IMR-90 (cell line): Measurements from ENCODE around the gene RNF151. TPM values are rescaled to one million over a fixed set of nuclear protein-coding genes. Genes with fewer than 3 reads are reported as not detected.
"Not testable (repeated sequence)": the region's sequence is repeated elsewhere in the genome, so short reads cannot be mapped to it uniquely, and the experiment has no call there.

ENCODE experiments used
- ATAC-seq: fragments of 200-7000 bp; cut with Tn5 transposase; 2 replicates; pipeline ENCODE4 v1.9.1; 2020; ENCODE audit warnings: low read depth, mild to moderate bottlenecking, moderate library complexity
- BruUV-seq: library from RNA; stranded (reverse); fragments of 400-500 nt; replicated peaks from 2 replicates; lab custom pipeline; 2021; lab: Mats Ljungman, UMichigan
- CTCF ChIA-PET: fragments of 300-600 bp; formaldehyde crosslinking; extraction: SDS; loops from one replicate; lab custom pipeline; 2021; ENCODE audit warnings: antibody characterized with exemption; lab: Yijun Ruan, JAX
- POLR2A ChIA-PET: fragments of 300-600 bp; sonication (Branson Sonifier 250); formaldehyde crosslinking; loops from one replicate; lab custom pipeline; 2022; ENCODE audit warnings: antibody characterized with exemption; ENCODE audit not compliant: unreplicated experiment; lab: Charles Lee
- DNase-seq: peaks from one replicate; pipeline ENCODE4 v3.0.0; 2013
- H2AFZ ChIP-seq: replicated peaks from 2 replicates; pipeline ENCODE3; 2013; ENCODE audit warnings: low read length, mild to moderate bottlenecking; ENCODE audit not compliant: poor library complexity
- H2AK5ac ChIP-seq: 2 replicates; pipeline ENCODE4 v1.6.1; 2013; ENCODE audit warnings: low read depth, low read length, inconsistent platforms
- H2AK9ac ChIP-seq: replicated peaks from 2 replicates; pipeline ENCODE3; 2013; ENCODE audit warnings: mild to moderate bottlenecking, low read depth, low read length, moderate library complexity; ENCODE audit not compliant: poor library complexity
- H2BK120ac ChIP-seq: 2 replicates; pipeline ENCODE4 v1.6.1; 2013; ENCODE audit warnings: low read depth, low read length, inconsistent platforms
- H2BK15ac ChIP-seq: 3 replicates; pipeline ENCODE4 v1.6.1; 2013; ENCODE audit warnings: low read depth, low read length, inconsistent platforms
- H2BK20ac ChIP-seq: 2 replicates; pipeline ENCODE4 v1.6.1; 2013; ENCODE audit warnings: low read depth, mild to moderate bottlenecking, inconsistent platforms, low read length, moderate library complexity
- H2BK5ac ChIP-seq: 2 replicates; pipeline ENCODE4 v1.6.1; 2013; ENCODE audit warnings: mild to moderate bottlenecking, low read depth, low read length, inconsistent platforms; ENCODE audit not compliant: poor library complexity, severe bottlenecking
- H3K14ac ChIP-seq: replicated peaks from 2 replicates; pipeline ENCODE4 v1.6.1; 2013; ENCODE audit warnings: low read depth, low read length, inconsistent platforms
- H3K18ac ChIP-seq: 2 replicates; pipeline ENCODE4 v1.6.1; 2013; ENCODE audit warnings: low read depth, low read length, control low read depth
- H3K23ac ChIP-seq: 2 replicates; pipeline ENCODE4 v1.6.1; 2013; ENCODE audit warnings: low read depth, low read length, inconsistent platforms
- H3K27ac ChIP-seq: 2 replicates; pipeline ENCODE4 v1.5.1; 2013; ENCODE audit warnings: mild to moderate bottlenecking, control low read depth, low read length; ENCODE audit not compliant: insufficient read depth
- H3K27me3 ChIP-seq: 2 replicates; pipeline ENCODE4 v1.6.1; 2013; ENCODE audit warnings: low read length; ENCODE audit not compliant: control insufficient read depth, insufficient read depth
- H3K36me3 ChIP-seq: 2 replicates; pipeline ENCODE4 v1.6.1; 2013; ENCODE audit warnings: low read length, mixed read lengths; ENCODE audit not compliant: control insufficient read depth, insufficient read depth
- H3K4ac ChIP-seq: 2 replicates; pipeline ENCODE4 v1.6.1; 2013; ENCODE audit warnings: low read depth, low read length, inconsistent platforms
- H3K4me1 ChIP-seq: 2 replicates; pipeline ENCODE4 v1.6.1; 2013; ENCODE audit warnings: low read length, mixed read lengths; ENCODE audit not compliant: control insufficient read depth, insufficient read depth
- H3K4me2 ChIP-seq: 2 replicates; pipeline ENCODE4 v1.6.1; 2013; ENCODE audit warnings: low read depth, mild to moderate bottlenecking, control low read depth, low read length, moderate library complexity
- H3K4me3 ChIP-seq: 2 replicates; pipeline ENCODE4 v1.5.1; 2013; ENCODE audit warnings: low read depth, mild to moderate bottlenecking, control low read depth, low read length, moderate library complexity; ENCODE audit not compliant: insufficient read depth
- H3K56ac ChIP-seq: 2 replicates; pipeline ENCODE4 v1.6.1; 2013; ENCODE audit warnings: low read length, inconsistent platforms; ENCODE audit not compliant: insufficient read depth; ENCODE audit errors: extremely low read depth
- H3K79me1 ChIP-seq, 2 experiments: 2 replicates each; pipeline ENCODE4 v1.6.1; 2013; ENCODE audit warnings: low read length in 2 of 2, inconsistent platforms in 1 of 2, low read depth in 1 of 2
- H3K9ac ChIP-seq: 2 replicates; pipeline ENCODE4 v1.6.1; 2013; ENCODE audit warnings: low read depth, low read length, control low read depth
- H3K9me1 ChIP-seq: 2 replicates; pipeline ENCODE4 v1.6.1; 2013; ENCODE audit warnings: low read length, inconsistent platforms; ENCODE audit not compliant: insufficient read depth
- H3K9me3 ChIP-seq: 2 replicates; pipeline ENCODE4 v1.6.1; 2013; ENCODE audit warnings: low read length; ENCODE audit not compliant: control insufficient read depth, insufficient read depth
- H4K20me1 ChIP-seq: 2 replicates; pipeline ENCODE4 v1.6.1; 2013; ENCODE audit warnings: low read length, inconsistent platforms; ENCODE audit not compliant: insufficient read depth
- H4K5ac ChIP-seq: 2 replicates; pipeline ENCODE4 v1.6.1; 2013; ENCODE audit warnings: mild to moderate bottlenecking, low read depth, low read length, control low read depth
- H4K8ac ChIP-seq, 2 experiments: 2 replicates each; pipeline ENCODE4 v1.6.1; 2013; ENCODE audit warnings: low read depth in 2 of 2, low read length in 2 of 2, control low read depth in 1 of 2, inconsistent platforms in 1 of 2
- H4K91ac ChIP-seq: 2 replicates; pipeline ENCODE4 v1.6.1; 2013; ENCODE audit warnings: low read depth, low read length, inconsistent platforms; ENCODE audit not compliant: insufficient read depth
- WGBS, 2 experiments: methylation state at CpG; one replicate each; pipeline versions ENCODE4 v1.1.5 to v1.1.7; 2013; ENCODE audit warnings: missing lambda C conversion rate in 2 of 2; ENCODE audit not compliant: insufficient read length in 1 of 2; ENCODE audit errors: extremely low coverage in 2 of 2; 5-methylcytosine and 5-hydroxymethylcytosine counted together
- dilution Hi-C: fragments of 300-500 bp; cut with HindIII; formaldehyde crosslinking; loops from one replicate; pipeline ENCODE4 v1.14.3; 2018; ENCODE audit warnings: low sequenced_read_pairs; ENCODE audit not compliant: unreplicated experiment
- in situ Hi-C: fragments of 300-500 bp; cut with MboI; formaldehyde crosslinking; loops from 3 replicates; pipeline ENCODE4 v1.14.3; 2019; ENCODE audit warnings: low sequenced_read_pairs, inconsistent platforms, mixed read lengths
- intact Hi-C: fragments of 100-400 bp; cut with micrococcal nuclease; formaldehyde crosslinking; loops from 2 replicates; pipeline ENCODE4 v1.10.0; 2022
- polyA plus RNA-seq, 3 experiments: library from polyadenylated mRNA; depleted of rRNA; stranded (reverse); fragments of >200 nt; gene quantifications; 2 replicates each; pipeline ENCODE4 v1.2.3, GENCODE V29; 2012; ENCODE audit warnings: low replicate concordance in 1 of 3
- total RNA-seq: library from RNA; depleted of rRNA; stranded (reverse); fragments of >200 nt; gene quantifications from 2 replicates; pipeline ENCODE4 v1.2.3, GENCODE V29; 2012

The RNF151 gene
- total and polyA plus RNA-seq, 2 of the 4 experiments (the other 2 are of a cell fraction): not detected

- DNase-seq, H2AK9ac ChIP-seq, H4K5ac ChIP-seq, H4K20me1 ChIP-seq, H3K4ac ChIP-seq, H3K4me3 ChIP-seq, H2AK5ac ChIP-seq, intact Hi-C loops, H4K8ac ChIP-seq, CTCF ChIA-PET, H3K18ac ChIP-seq, H3K9me3 ChIP-seq, BruUV-seq, H3K4me1 ChIP-seq, H3K27ac ChIP-seq, H2BK5ac ChIP-seq, H3K4me2 ChIP-seq, H3K23ac ChIP-seq, H2AFZ ChIP-seq, ATAC-seq, H3K9me1 ChIP-seq, dilution Hi-C loops, H2BK20ac ChIP-seq, H3K9ac ChIP-seq, in situ Hi-C loops, POLR2A ChIA-PET, H3K56ac ChIP-seq, H3K27me3 ChIP-seq, H3K14ac ChIP-seq, H2BK15ac ChIP-seq, H2BK120ac ChIP-seq, H4K91ac ChIP-seq: not testable (repeated sequence)
- H3K36me3 ChIP-seq: peaks cover 23% of the 10 kb centered on the region
- 93% methylated on average over 3 of the region's 8 CpGs; no CpG with 5 or more reads in 1 of the 2 experiments for WGBS, 2 experiments
- peaks cover 9 to 13% of the 10 kb centered on the region in 2 experiments; a peak in 3 of 4 replicates for H3K79me1 ChIP-seq
Measured at GRCh38 chr16:1939833-1940232, 26.8 kb upstream of the RNF151 start.
